Smooth muscle cell (in vitro differentiated cells): Measurements from ENCODE around the gene AFG1L. TPM values are rescaled to one million over a fixed set of nuclear protein-coding genes. Genes with fewer than 3 reads are reported as not detected.
"Not testable (repeated sequence)": the region's sequence is repeated elsewhere in the genome, so short reads cannot be mapped to it uniquely, and the experiment has no call there.

Source experiments
- DNase-seq: peaks from one replicate; lab custom pipeline; 2025; ENCODE audit not compliant: unreplicated experiment; lab: John Stamatoyannopoulos, UW
- H2AFZ ChIP-seq: fragments of 200-600 bp; sonication (generic); 2 replicates; pipeline ENCODE4 v1.6.0; 2016; ENCODE audit warnings: antibody characterized with exemption, low read depth, mild to moderate bottlenecking
- H3F3A ChIP-seq: fragments of 200-600 bp; sonication (generic); 2 replicates; pipeline ENCODE4 v1.6.0; 2017; ENCODE audit warnings: antibody characterized with exemption, low read depth
- H3K27ac ChIP-seq: fragments of 200-600 bp; sonication (generic); 2 replicates; pipeline ENCODE4 v1.5.1; 2016; ENCODE audit warnings: low read depth, mild to moderate bottlenecking
- H3K27me3 ChIP-seq: fragments of 200-600 bp; sonication (generic); 2 replicates; pipeline ENCODE4 v1.6.1; 2016; ENCODE audit warnings: low read depth, mild to moderate bottlenecking
- H3K36me3 ChIP-seq: fragments of 200-600 bp; sonication (generic); 2 replicates; pipeline ENCODE4 v1.5.1; 2016; ENCODE audit warnings: low read depth
- H3K4me1 ChIP-seq: fragments of 200-600 bp; sonication (generic); 2 replicates; pipeline ENCODE4 v1.5.1; 2016; ENCODE audit warnings: low read depth
- H3K4me2 ChIP-seq: fragments of 200-600 bp; sonication (generic); 2 replicates; pipeline ENCODE4 v1.6.0; 2016; ENCODE audit warnings: mild to moderate bottlenecking
- H3K4me3 ChIP-seq: fragments of 200-600 bp; sonication (generic); 2 replicates; pipeline ENCODE4 v1.5.1; 2016; ENCODE audit warnings: mild to moderate bottlenecking
- H3K79me2 ChIP-seq: fragments of 200-600 bp; sonication (generic); 2 replicates; pipeline ENCODE4 v1.6.0; 2016; ENCODE audit warnings: low read depth, mild to moderate bottlenecking
- H3K9ac ChIP-seq: fragments of 200-600 bp; sonication (generic); 2 replicates; pipeline ENCODE4 v1.6.0; 2016; ENCODE audit warnings: low read depth
- H3K9me3 ChIP-seq: fragments of 200-600 bp; sonication (generic); replicated peaks from 2 replicates; pipeline ENCODE4 v1.5.1; 2016; ENCODE audit warnings: low read depth
- H4K20me1 ChIP-seq: fragments of 200-600 bp; sonication (generic); 2 replicates; pipeline ENCODE4 v1.6.0; 2016; ENCODE audit warnings: low read depth
- CTCF ChIP-seq: fragments of 200-600 bp; sonication (generic); IDR thresholded peaks from 2 replicates; pipeline ENCODE4 v1.5.1; 2017; ENCODE audit warnings: borderline replicate concordance, mild to moderate bottlenecking, antibody characterized with exemption; ENCODE audit not compliant: insufficient read depth, poor library complexity, severe bottlenecking
- WGBS: methylation state at CpG from one replicate; pipeline ENCODE4 v1.1.7; 2016; ENCODE audit warnings: low lambda C conversion rate; 5-methylcytosine and 5-hydroxymethylcytosine counted together
- polyA plus RNA-seq: library from polyadenylated mRNA; unstranded; fragments of >200 nt; fragmentation: Nextera tagmentation; extraction: Ambion mirVana; gene quantifications from 2 replicates; pipeline ENCODE4 v1.2.1, GENCODE V29; 2016
- total RNA-seq: library from RNA; depleted of rRNA; stranded (reverse); fragments of >200 nt; gene quantifications from 2 replicates; pipeline ENCODE4 v1.2.3, GENCODE V29; 2014

Gene AFG1L
- total and polyA plus RNA-seq, 2 experiments from 2014 or later = 4.0 to 5.7 TPM

GRCh38 chr6:108321253-108321747 is 26.4 kb downstream of the AFG1L start:
- TF ChIP-seq CTCF = no peak
- H3K27me3 ChIP-seq = no peaks in the 10 kb centered on the region
- no peak overlapping the region for H2AFZ ChIP-seq
- H3K9ac ChIP-seq = no peak overlapping the region
- no peaks in the 10 kb centered on the region for H4K20me1 ChIP-seq
- no peaks in the 10 kb centered on the region for H3K4me1 ChIP-seq
- no peak overlapping the region for H3K27ac ChIP-seq
- H3K9me3 ChIP-seq = no peaks in the 10 kb centered on the region
- DNase-seq = no peak
- WGBS = 98% methylated on average over 3 of the region's 3 CpGs
- no peak overlapping the region for H3K4me2 ChIP-seq
- H3K36me3 ChIP-seq = no peaks in the 10 kb centered on the region
- H3F3A ChIP-seq = no peaks in the 10 kb centered on the region
- no peaks in the 10 kb centered on the region for H3K79me2 ChIP-seq
- H3K4me3 ChIP-seq = no peak overlapping the region

GRCh38 chr6:108322728-108323127 is 27.9 kb downstream of the AFG1L start:
- no peaks in the 10 kb centered on the region for H3K9me3 ChIP-seq
- H3K79me2 ChIP-seq = no peaks in the 10 kb centered on the region
- TF ChIP-seq CTCF = no peak
- H3K4me3 ChIP-seq = no peak overlapping the region
- no peaks in the 10 kb centered on the region for H3K27me3 ChIP-seq
- H3K9ac ChIP-seq = no peak overlapping the region
- DNase-seq = no peak
- no peaks in the 10 kb centered on the region for H4K20me1 ChIP-seq
- no peak overlapping the region for H3K27ac ChIP-seq
- H3K4me1 ChIP-seq = no peaks in the 10 kb centered on the region
- no peaks in the 10 kb centered on the region for H3K36me3 ChIP-seq
- H3F3A ChIP-seq = no peaks in the 10 kb centered on the region
- no peak overlapping the region for H3K4me2 ChIP-seq
- H2AFZ ChIP-seq = no peak overlapping the region
- 99% methylated on average over 3 of the region's 3 CpGs for WGBS

DNA sequence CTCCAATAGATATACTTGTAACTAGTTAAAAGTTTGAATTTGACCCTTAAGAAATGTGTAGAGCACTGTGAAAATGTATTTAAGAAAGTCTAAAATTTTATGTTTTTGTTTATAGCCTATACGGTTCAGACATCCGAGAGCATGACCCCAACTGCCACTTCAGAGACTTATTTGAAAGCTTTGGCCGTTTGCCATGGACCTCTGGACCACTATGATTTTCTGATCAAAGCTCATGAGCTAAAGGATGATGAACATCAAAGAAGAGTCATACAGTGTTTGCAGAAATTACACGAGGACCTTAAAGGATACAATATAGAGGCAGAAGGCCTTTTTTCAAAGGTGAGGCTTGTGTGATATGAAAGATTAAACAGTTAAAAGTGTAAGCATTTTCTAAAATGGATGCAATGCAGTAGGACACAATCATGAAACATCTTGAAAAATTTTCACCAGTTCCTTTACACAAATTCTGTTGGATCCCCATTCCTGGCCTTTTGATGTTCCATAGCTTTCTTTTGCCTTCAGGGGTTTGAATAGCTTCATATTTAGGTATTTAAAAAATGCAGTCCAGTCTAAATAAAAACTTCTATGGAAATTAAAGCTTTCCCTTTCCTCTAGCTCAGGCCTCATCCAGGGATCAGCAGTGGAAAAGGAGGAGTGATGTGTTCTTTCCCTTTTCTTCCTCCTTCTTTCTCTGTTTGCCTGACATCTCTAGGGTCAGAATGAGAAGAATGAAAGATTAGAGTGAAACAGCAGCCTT is 29.0 kb downstream of the AFG1L start:
- H3K27ac ChIP-seq = no peak overlapping the region
- H3K27me3 ChIP-seq = no peaks in the 10 kb centered on the region
- no peaks in the 10 kb centered on the region for H3F3A ChIP-seq
- WGBS = 94% methylated on average over 4 of the region's 4 CpGs
- no peaks in the 10 kb centered on the region for H3K79me2 ChIP-seq
- no peak overlapping the region for H3K4me2 ChIP-seq
- H2AFZ ChIP-seq = no peak overlapping the region
- no peaks in the 10 kb centered on the region for H3K9me3 ChIP-seq
- no peak overlapping the region for H3K9ac ChIP-seq
- no peaks in the 10 kb centered on the region for H4K20me1 ChIP-seq
- no peaks in the 10 kb centered on the region for H3K36me3 ChIP-seq
- DNase-seq = no peak
- no peak for TF ChIP-seq CTCF
- no peak overlapping the region for H3K4me3 ChIP-seq
- H3K4me1 ChIP-seq = no peaks in the 10 kb centered on the region

DNA sequence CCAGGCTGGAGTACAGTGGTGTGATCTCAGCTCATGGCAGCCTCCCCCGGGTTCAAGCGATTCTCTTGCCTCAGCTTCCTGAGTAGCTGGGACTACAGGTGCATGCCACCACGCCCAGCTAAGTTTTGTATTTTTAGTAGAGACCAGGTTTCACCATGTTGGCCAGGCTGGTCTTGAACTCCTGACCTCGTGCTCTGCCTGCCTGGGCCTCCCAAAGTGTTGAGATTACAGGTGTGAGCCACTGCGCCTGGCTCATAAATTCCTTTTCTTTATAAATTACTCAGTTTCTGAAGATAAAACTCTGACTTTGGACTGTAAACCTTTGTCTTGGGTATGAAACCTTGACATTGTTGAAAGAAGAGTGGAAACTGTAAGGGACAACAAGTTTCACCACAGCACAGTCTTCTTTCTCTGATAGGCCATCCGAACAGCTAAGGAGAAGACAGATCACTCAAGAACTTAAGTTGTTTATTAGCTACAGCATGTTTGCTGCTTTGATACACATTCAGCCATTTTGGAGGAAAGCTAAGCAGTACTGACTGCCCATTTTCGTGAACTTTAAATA is 35.4 kb downstream of the AFG1L start:
- not testable (repeated sequence) for H3K4me3 ChIP-seq, H2AFZ ChIP-seq, H3K79me2 ChIP-seq, H4K20me1 ChIP-seq, H3K27me3 ChIP-seq, H3K9ac ChIP-seq, H3K9me3 ChIP-seq, H3K4me2 ChIP-seq, H3K36me3 ChIP-seq, H3F3A ChIP-seq, H3K27ac ChIP-seq, DNase-seq, H3K4me1 ChIP-seq
- WGBS = 98% methylated on average over 7 of the region's 7 CpGs
